Stimulated activated CD8-positive, alpha-beta memory T cell treated with anti-CD3 and anti-CD28 coated beads, Interleukin-12 subunit alpha, Interleukin-12 subunit beta, amount 100 ng/mL, for 4 hours (primary cell): Measurements from ENCODE around the gene ACTL10.
"Not testable (repeated sequence)": the region's sequence is repeated elsewhere in the genome, so short reads cannot be mapped to it uniquely, and the experiment has no call there.

Experiments used
- DNase-seq: peaks from one replicate; pipeline ENCODE4 v3.0.0-alpha.2; 2020; ENCODE audit warnings: low read depth

The ACTL10 gene

GRCh38 chr20:33697129-33697528, 30.4 kb downstream of the ACTL10 start:
- no peak for DNase-seq

DNA sequence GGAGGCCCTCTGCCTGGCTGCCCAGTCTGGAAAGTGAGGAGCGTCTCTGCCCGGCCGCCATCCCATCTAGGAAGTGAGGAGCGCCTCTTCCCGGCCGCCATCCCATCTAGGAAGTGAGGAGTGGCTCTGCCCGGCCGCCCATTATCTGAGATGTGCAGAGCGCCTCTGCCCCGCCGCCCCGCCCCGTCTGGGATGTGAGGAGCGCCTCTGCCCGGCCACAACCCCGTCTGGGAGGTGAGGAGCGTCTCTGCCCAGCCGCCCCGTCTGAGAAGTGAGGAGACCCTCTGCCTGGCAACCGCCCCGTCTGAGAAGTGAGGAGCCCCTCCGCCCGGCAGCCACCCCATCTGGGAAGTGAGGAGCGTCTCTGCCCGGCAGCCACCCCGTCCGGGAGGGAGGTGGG, 32.2 kb downstream of the ACTL10 start:
- not testable (repeated sequence) for DNase-seq

DNA sequence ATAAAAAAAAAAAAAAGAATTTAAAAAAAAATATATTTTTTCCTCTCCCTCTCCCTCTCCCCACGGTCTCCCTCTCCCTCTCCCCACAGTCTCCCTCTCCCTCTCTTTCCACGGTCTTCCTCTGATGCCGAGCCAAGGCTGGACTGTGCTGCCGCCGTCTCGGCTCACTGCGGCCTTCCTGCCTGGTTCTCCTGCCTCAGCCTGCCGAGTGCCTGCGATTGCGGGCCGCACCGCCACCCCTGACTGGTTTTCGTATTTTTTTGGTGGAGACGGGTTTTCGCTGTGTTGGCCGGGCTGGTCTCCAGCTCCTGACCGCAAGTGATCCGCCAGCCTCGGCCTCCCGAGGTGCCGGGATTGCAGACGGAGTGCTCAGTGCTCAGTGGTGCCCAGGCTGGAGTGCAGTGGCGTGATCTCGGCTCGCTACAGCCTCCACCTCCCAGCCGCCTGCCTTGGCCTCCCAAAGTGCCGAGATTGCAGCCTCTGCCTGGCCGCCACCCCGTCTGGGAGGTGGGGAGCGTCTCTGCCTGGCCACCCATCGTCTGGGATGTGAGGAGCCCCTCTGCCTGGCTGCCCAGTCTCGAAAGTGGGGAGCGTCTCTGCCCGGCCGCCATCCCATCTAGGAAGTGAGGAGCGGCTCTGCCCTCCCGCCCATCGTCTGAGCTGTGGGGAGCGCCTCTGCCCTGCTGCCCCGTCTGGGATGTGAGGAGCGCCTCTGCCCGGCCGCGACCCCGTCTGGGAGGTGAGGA, 34.1 kb downstream of the ACTL10 start:
- DNase-seq = not testable (repeated sequence)

DNA sequence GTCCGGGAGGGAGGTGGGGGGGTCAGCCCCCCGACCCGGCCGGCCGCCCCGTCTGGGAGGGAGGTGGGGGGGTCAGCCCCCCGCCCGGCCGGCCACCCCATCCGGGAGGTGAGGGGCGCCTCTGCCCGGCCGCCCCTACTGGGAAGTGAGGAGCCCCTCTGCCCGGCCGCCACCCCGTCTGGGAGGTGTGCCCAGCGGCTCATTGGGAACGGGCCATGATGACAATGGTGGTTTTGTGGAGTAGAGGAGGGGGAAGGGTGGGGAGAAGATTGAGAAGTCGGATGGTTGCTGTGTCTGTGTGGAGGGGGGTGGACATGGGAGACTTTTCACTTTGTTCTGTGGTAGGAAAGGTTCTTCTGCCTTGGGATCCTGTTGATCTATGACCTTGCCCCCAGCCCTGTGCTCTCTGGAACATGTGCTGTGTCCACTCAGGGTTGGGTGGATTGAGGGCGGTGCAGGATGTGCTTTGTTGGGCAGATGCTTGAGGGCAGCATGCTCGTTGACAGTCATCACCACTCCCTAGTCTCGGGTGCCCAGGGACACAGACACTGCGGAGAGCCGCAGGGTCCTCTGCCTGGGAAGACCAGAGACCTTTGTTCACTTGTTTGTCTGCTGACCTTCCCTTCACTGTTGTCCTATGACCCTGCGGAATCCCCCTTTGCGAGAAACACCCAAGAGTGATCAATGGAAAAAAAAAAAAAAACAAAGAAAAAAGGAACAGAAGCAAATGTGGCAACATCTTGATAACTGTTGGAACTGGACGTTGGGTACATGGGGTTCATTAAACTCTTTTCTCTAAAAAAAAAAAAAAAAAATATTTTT, 35.1 kb downstream of the ACTL10 start:
- DNase-seq = no peak

- no peak for DNase-seq
Observed at GRCh38 chr20:33702861-33703260, 36.1 kb downstream of the ACTL10 start.

- DNase-seq = no peak
Observed at GRCh38 chr20:33703498-33704137, 36.9 kb downstream of the ACTL10 start.

GRCh38 chr20:33704197-33704924, 37.6 kb downstream of the ACTL10 start:
- no peak for DNase-seq

- DNase-seq = no peak
Observed at GRCh38 chr20:33707668-33708067, 40.9 kb downstream of the ACTL10 start.

DNA sequence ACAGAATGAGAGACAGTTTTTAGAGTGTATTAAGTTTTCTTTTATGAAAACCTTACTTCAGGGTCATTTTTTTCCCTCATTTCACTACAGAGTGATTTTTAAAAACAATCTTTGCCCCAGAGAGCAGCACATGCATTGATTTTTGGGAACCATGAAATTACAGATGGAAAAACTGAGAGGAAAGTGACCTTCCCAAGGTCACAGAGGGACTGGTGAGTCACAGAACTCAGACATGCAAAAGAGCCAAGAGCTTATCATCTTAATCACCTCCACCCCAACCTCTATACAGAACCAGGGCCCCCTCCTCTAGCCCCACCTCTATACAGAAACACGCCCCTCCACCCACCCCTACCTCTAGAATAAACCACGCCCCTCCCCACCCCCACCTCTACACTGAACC, 42.7 kb downstream of the ACTL10 start:
- DNase-seq = no peak

DNA sequence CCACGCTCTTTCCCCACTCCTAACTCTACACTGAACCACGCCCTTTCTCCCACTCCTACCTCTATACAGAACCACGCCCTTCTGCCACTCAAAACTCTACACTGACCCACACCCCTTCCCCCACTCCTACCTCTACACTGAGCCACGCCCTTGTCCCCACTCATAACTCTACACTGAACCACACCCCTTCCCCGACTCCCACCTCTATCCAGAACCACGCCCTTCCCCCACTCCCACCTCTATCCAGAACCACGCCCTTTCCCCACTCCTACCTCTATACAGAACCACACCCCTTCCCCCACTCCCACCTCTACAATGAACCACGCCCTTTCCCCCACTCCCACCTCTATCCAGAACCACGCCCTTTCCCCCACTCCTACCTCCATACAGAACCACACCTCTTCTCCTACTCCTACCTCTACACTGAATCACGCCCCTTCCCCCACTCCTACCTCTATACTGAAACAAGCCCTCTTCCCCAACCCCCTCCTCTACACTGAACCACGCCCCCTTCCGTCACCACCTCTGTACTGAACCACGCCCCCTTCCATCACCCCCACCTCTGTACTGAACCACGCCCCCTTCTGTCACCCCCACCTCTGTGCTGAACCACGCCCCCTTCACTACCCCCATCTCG, 43.3 kb downstream of the ACTL10 start:
- DNase-seq = no peak

DNA sequence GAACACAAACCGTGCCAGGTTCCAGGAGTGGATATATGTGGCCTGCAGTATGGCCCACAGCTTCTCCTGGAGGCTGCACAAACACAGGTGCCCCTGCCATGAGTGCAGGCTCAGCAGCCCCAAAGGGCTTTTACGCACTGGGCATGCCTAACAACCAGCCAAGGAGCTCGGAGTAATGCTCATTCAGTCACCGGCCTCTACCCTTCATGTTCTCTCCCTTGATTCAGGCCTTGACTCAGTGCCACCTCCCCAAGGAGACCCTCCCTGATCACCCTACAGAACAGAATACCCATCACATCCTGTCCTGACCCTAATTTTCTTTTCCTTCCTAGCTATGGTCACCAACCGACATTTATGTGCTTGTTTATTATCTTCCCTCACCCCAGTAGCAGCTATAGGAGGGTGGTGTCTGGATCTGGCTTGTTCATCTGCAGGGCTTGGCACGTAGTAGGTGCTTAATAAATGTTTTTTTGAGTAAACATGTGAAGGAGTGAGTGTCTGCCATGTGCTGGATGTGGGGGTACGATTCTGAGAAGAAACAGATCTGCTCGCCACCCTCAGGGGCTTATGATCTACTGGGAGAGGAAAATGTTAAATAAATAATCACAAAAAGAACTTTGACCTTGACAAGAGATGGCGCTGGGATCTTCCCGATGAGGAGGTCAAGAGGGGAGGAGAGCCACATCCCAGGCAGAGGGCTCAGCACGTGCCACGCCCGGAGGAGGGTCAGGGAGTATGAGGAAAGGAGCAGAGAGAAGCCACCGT, 44.1 kb downstream of the ACTL10 start:
- no peak for DNase-seq

GRCh38 chr20:33711446-33711738, 44.6 kb downstream of the ACTL10 start:
- DNase-seq = no peak

DNA sequence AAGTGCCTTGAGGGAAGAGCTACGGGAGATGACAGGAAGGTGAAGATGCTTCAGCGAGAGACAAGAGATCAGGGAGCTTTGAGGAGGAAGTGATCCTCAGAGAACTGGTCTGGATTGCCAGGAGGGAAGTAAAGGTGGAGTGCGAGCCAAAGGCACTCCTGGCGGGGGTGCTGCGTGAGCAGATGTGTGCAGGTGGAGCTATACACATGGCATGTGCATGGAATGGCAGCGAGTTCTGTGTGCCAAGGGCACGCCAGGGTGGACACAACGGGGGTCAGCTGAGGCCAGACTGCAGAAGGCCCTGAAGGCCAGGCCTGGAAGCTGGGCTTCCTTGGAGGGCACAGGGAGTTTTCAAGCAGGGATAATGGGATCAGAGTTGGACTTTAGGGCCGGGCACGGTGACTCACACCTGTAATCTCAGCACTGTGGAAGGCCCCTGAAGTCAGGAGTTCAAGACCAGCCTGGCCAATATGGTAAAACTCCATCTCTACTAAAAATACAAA, 47.2 kb downstream of the ACTL10 start:
- DNase-seq = no peak

DNA sequence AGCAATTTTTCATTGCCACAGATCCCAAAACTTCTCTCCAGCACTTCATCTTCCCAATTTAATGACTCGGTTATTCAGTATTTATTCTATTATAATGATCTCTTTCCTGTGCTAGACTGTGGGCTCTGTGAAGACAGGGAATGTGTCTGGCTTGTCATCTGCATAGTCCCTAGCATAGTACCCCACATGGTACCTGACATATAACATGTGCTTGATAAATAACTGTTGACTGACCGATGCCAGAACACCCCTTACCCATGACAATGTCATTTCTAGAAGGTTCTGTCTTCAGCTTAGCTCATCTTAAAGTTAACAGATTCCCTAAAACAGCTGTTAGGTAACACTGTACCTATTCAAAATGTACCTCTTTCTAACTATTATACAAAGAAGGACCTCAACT, 49.8 kb downstream of the ACTL10 start:
- no peak for DNase-seq
